Neural cell (in vitro differentiated cells): ENCODE measurements around the gene MED14. TPM values are rescaled to one million over a fixed set of nuclear protein-coding genes. Genes with fewer than 3 reads are reported as not detected.

Experiments used
- H2AFZ ChIP-seq: fragments of 200-600, 300-800 bp; sonication (generic), shearing (Covaris generic); 2 replicates; pipeline ENCODE4 v1.6.0; 2014; ENCODE audit warnings: low read depth, mild to moderate bottlenecking, antibody characterized with exemption, low read length, moderate library complexity
- H3F3A ChIP-seq: fragments of 200-600 bp; shearing (Covaris generic); 2 replicates; pipeline ENCODE4 v1.6.1; 2016; ENCODE audit warnings: mild to moderate bottlenecking, moderate library complexity, mixed read lengths, antibody characterized with exemption, low read length; ENCODE audit not compliant: insufficient read depth, poor library complexity, severe bottlenecking
- H3K27ac ChIP-seq: fragments of 200-600, 300-800 bp; sonication (generic), shearing (Covaris generic); 2 replicates; pipeline ENCODE4 v1.5.1; 2014; ENCODE audit warnings: mild to moderate bottlenecking, low read length, moderate library complexity
- H3K27me3 ChIP-seq: fragments of 300-800, 200-600 bp; sonication (generic), shearing (Covaris generic); 2 replicates; pipeline ENCODE4 v1.6.0; 2014; ENCODE audit warnings: mild to moderate bottlenecking, low read depth, low read length, moderate library complexity; ENCODE audit not compliant: insufficient read depth
- H3K36me3 ChIP-seq: fragments of 300-800, 200-600 bp; sonication (generic), shearing (Covaris generic); 2 replicates; pipeline ENCODE4 v1.5.1; 2014; ENCODE audit warnings: mild to moderate bottlenecking, antibody characterized with exemption, low read length, moderate library complexity; ENCODE audit not compliant: insufficient read depth
- H3K4me2 ChIP-seq: fragments of 300-800, 200-600 bp; sonication (generic), shearing (Covaris generic); 2 replicates; pipeline ENCODE4 v1.6.0; 2014; ENCODE audit warnings: mild to moderate bottlenecking, low read length
- H3K4me3 ChIP-seq: fragments of 300-800, 200-600 bp; sonication (generic), shearing (Covaris generic); 2 replicates; pipeline ENCODE4 v1.5.1; 2014; ENCODE audit warnings: mild to moderate bottlenecking, low read length, moderate library complexity
- H3K79me2 ChIP-seq: fragments of 200-600 bp; shearing (Covaris generic); replicated peaks from 2 replicates; pipeline ENCODE4 v1.6.0; 2014; ENCODE audit warnings: mild to moderate bottlenecking, low read length, moderate library complexity; ENCODE audit not compliant: insufficient read depth
- H3K9ac ChIP-seq: fragments of 300-800, 200-600 bp; sonication (generic), shearing (Covaris generic); 2 replicates; pipeline ENCODE4 v1.6.1; 2016; ENCODE audit warnings: mild to moderate bottlenecking, low read length, mixed read lengths
- H3K9me2 ChIP-seq: fragments of 200-600 bp; shearing (Covaris generic); 2 replicates; pipeline ENCODE4 v1.6.1; 2016; ENCODE audit warnings: mild to moderate bottlenecking, low read length, mixed read lengths; ENCODE audit not compliant: insufficient read depth
- H3K9me3 ChIP-seq: fragments of 200-600, 300-800 bp; sonication (generic), shearing (Covaris generic); 2 replicates; pipeline ENCODE4 v1.6.1; 2016; ENCODE audit warnings: mild to moderate bottlenecking, mixed run types, low read length, moderate library complexity, mixed read lengths
- H4K20me1 ChIP-seq: fragments of 200-600 bp; shearing (Covaris generic); 2 replicates; pipeline ENCODE4 v1.6.1; 2016; ENCODE audit warnings: mild to moderate bottlenecking, mixed run types; ENCODE audit not compliant: insufficient read depth
- EP300 ChIP-seq: fragments of 450-650 bp; conservative IDR thresholded peaks from 2 replicates; pipeline ENCODE4 v1.6.1; 2014; ENCODE audit warnings: antibody characterized with exemption, mild to moderate bottlenecking, moderate library complexity; ENCODE audit not compliant: poor library complexity, severe bottlenecking
- EZH2 ChIP-seq: fragments of 200-600, 300-800 bp; shearing (Covaris generic), sonication (generic); IDR thresholded peaks from 2 replicates; pipeline ENCODE4 v1.6.1; 2014; ENCODE audit warnings: antibody characterized with exemption, low read length, borderline replicate concordance, mild to moderate bottlenecking; ENCODE audit not compliant: insufficient read depth, poor library complexity, severe bottlenecking
- MXI1 ChIP-seq: fragments of 450-650 bp; conservative IDR thresholded peaks from 2 replicates; pipeline ENCODE4 v1.6.1; 2014; ENCODE audit warnings: antibody characterized with exemption, mild to moderate bottlenecking; ENCODE audit not compliant: poor library complexity, severe bottlenecking
- POLR2AphosphoS5 ChIP-seq: IDR thresholded peaks from 2 replicates; pipeline ENCODE4 v1.6.1; 2012
- RAD21 ChIP-seq: fragments of 450-650 bp; conservative IDR thresholded peaks from 2 replicates; pipeline ENCODE4 v1.6.1; 2014; ENCODE audit warnings: antibody characterized with exemption, mild to moderate bottlenecking, moderate library complexity
- SMC3 ChIP-seq: fragments of 450-650 bp; conservative IDR thresholded peaks from 2 replicates; pipeline ENCODE4 v1.6.1; 2014; ENCODE audit warnings: antibody characterized with exemption, mild to moderate bottlenecking, moderate library complexity; ENCODE audit not compliant: poor library complexity
- TAF1 ChIP-seq: IDR thresholded peaks from 2 replicates; pipeline ENCODE4 v1.6.1; 2012; ENCODE audit warnings: low read depth
- polyA plus RNA-seq: library from polyadenylated mRNA; depleted of rRNA; stranded (reverse); fragments of >200 nt; gene quantifications from 2 replicates; pipeline ENCODE4 v1.2.3, GENCODE V29; 2014
- TF ChIP-seq, protein P1 (sequence below): fragments of 450-650 bp; IDR thresholded peaks from 2 replicates; pipeline ENCODE4 v1.5.1; 2014; ENCODE audit warnings: antibody characterized with exemption, mild to moderate bottlenecking, moderate library complexity; ENCODE audit not compliant: poor library complexity, severe bottlenecking
- TF ChIP-seq, protein P2 (sequence below): IDR thresholded peaks from 2 replicates; pipeline ENCODE4 v1.6.1; 2012; ENCODE audit warnings: borderline replicate concordance

MED14 gene
- polyA plus RNA-seq, 1 donor from 2014 or later = 22.4 TPM

DNA sequence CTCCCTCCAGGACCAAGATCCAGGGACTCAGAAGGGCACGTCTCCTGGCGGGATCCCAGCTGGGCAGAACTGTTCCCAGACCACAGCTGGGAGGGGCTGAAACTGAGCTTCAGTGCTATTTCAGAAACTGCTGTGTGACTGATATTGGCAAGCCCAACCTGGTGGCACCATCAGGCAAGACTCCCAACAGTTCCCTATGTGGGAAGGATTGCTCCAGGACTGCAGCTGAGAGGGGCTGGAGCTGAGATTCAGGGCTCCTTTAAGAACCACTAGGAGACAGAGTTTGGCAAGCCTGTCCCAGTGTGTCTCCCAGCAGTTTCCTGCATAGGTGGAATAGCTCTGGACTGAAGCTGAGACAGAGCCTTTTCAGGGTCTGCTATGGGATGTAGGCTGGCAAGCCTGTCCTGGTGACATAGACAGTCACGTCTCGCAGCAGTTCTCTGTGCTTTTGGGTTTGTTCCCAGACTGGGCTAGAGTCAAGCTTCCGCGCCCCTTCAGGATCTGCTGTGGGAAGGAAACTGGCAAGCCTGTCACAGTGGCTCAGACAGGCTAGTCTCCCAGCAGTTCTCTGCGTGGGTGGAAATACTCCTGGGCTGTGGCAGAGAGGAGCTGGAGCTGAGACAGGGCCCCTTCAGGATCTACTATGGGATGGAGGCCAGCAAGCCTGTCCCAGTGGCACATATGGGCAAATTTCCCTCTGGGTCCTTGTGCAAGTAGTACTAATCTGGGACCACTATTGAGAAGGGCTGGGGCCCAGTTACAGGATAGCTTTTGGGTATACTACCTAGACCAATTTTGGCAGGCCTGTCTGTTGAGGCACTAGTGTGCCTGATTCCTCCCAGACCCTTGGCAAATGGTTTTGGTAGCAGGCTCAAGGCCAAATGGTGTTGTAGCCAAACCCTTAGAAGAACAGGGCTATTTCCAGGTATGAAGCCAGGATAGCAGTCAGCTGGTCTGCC lies 20.2 kb upstream of the MED14 start:
- TF ChIP-seq EP300 (no peak), EZH2 (no peak), RAD21 (no peak), MXI1 (no peak), TAF1 (no peak), SMC3 (no peak), POLR2AphosphoS5 (no peak)
- TF ChIP-seq, protein P1, sequence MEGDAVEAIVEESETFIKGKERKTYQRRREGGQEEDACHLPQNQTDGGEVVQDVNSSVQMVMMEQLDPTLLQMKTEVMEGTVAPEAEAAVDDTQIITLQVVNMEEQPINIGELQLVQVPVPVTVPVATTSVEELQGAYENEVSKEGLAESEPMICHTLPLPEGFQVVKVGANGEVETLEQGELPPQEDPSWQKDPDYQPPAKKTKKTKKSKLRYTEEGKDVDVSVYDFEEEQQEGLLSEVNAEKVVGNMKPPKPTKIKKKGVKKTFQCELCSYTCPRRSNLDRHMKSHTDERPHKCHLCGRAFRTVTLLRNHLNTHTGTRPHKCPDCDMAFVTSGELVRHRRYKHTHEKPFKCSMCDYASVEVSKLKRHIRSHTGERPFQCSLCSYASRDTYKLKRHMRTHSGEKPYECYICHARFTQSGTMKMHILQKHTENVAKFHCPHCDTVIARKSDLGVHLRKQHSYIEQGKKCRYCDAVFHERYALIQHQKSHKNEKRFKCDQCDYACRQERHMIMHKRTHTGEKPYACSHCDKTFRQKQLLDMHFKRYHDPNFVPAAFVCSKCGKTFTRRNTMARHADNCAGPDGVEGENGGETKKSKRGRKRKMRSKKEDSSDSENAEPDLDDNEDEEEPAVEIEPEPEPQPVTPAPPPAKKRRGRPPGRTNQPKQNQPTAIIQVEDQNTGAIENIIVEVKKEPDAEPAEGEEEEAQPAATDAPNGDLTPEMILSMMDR = no peak
- TF ChIP-seq, protein P2, sequence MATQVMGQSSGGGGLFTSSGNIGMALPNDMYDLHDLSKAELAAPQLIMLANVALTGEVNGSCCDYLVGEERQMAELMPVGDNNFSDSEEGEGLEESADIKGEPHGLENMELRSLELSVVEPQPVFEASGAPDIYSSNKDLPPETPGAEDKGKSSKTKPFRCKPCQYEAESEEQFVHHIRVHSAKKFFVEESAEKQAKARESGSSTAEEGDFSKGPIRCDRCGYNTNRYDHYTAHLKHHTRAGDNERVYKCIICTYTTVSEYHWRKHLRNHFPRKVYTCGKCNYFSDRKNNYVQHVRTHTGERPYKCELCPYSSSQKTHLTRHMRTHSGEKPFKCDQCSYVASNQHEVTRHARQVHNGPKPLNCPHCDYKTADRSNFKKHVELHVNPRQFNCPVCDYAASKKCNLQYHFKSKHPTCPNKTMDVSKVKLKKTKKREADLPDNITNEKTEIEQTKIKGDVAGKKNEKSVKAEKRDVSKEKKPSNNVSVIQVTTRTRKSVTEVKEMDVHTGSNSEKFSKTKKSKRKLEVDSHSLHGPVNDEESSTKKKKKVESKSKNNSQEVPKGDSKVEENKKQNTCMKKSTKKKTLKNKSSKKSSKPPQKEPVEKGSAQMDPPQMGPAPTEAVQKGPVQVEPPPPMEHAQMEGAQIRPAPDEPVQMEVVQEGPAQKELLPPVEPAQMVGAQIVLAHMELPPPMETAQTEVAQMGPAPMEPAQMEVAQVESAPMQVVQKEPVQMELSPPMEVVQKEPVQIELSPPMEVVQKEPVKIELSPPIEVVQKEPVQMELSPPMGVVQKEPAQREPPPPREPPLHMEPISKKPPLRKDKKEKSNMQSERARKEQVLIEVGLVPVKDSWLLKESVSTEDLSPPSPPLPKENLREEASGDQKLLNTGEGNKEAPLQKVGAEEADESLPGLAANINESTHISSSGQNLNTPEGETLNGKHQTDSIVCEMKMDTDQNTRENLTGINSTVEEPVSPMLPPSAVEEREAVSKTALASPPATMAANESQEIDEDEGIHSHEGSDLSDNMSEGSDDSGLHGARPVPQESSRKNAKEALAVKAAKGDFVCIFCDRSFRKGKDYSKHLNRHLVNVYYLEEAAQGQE = no peak
- Histone ChIP-seq H3K9me3 (no peaks in the 10 kb centered on the region), H3K79me2 (no peaks in the 10 kb centered on the region), H3K4me2 (no peak overlapping the region), H2AFZ (no peak overlapping the region), H3K9me2 (no peaks in the 10 kb centered on the region), H3K36me3 (no peaks in the 10 kb centered on the region), H3F3A (no peaks in the 10 kb centered on the region), H4K20me1 (no peaks in the 10 kb centered on the region), H3K4me3 (no peak overlapping the region), H3K9ac (no peak overlapping the region), H3K27me3 (no peaks in the 10 kb centered on the region), H3K27ac (no peak overlapping the region)

DNA sequence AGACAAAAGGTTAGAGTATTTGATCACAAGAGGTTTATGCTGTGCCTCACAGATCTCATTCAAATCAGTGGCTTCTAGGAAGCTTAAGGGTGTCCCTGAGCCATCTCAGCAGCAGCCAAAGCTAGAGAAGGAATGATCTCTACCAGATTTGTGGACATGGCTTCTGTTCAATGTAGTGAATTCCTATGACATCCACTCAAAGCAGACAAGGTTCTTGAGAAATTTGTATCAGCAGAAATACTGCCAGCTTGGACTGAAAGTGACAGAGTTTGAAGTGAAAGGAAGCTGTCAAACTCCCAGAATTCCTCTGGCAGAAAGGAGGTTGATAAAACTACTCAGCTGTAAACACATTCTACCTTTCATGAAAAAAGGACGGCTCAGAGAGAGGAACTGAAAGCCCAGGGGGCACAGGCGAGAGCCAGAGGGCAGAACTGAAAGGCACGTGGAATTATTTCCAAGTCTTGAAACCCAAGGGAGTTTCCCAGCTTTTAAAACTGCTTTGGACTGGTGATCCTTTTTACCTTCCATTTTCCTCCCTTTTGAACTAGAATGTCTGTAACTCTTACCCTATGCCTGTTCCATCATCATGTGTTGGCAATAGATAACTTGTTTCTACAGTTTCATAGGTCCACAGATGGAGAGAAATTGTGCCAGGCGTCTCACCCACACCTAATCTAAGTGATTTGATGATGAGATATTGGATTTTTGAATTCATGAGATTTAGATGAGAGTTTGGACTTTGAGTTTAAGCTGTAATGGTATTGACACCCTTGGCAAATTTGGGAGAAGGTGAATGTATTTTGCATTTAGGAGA lies 14.5 kb upstream of the MED14 start:
- Histone ChIP-seq H3K27me3 (no peaks in the 10 kb centered on the region), H3F3A (no peaks in the 10 kb centered on the region), H3K9ac (no peak overlapping the region), H3K9me3 (no peaks in the 10 kb centered on the region), H3K4me2 (no peak overlapping the region), H3K36me3 (no peaks in the 10 kb centered on the region), H3K79me2 (no peaks in the 10 kb centered on the region), H4K20me1 (no peaks in the 10 kb centered on the region), H3K27ac (no peak overlapping the region), H3K4me3 (no peak overlapping the region), H3K9me2 (no peaks in the 10 kb centered on the region), H2AFZ (no peak overlapping the region)
- TF ChIP-seq, protein P1 = no peak
- no peak for TF ChIP-seq EP300
- no peak for TF ChIP-seq RAD21
- TF ChIP-seq, protein P2 = no peak
- no peak for TF ChIP-seq SMC3
- no peak for TF ChIP-seq MXI1
- TF ChIP-seq TAF1 = no peak
- TF ChIP-seq POLR2AphosphoS5 = no peak
- TF ChIP-seq EZH2 = no peak
